ENCODE results near the gene TSPAN15.

DNA sequence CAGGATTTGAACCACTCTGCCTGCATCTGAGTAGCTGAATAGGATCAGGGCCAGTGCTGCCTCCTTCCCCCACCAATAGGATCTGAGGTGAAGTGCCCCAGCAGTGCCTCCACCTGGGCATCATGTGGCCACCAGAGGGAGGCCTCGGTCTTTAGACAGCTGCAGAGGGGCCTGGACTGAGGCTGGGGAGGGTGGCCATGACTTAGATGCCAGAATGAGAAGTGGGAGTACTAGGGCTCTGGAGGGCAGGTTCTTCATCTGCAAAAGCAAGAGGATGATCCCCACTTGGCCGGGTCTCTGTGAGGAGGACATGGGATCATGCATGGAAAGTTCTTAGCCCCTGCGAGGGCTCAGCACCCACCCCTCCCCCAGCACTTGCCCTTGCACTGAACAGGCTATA, 65.1 kb downstream of the TSPAN15 start:
- TF ChIP-seq, protein P1, sequence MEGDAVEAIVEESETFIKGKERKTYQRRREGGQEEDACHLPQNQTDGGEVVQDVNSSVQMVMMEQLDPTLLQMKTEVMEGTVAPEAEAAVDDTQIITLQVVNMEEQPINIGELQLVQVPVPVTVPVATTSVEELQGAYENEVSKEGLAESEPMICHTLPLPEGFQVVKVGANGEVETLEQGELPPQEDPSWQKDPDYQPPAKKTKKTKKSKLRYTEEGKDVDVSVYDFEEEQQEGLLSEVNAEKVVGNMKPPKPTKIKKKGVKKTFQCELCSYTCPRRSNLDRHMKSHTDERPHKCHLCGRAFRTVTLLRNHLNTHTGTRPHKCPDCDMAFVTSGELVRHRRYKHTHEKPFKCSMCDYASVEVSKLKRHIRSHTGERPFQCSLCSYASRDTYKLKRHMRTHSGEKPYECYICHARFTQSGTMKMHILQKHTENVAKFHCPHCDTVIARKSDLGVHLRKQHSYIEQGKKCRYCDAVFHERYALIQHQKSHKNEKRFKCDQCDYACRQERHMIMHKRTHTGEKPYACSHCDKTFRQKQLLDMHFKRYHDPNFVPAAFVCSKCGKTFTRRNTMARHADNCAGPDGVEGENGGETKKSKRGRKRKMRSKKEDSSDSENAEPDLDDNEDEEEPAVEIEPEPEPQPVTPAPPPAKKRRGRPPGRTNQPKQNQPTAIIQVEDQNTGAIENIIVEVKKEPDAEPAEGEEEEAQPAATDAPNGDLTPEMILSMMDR (IDR thresholded peaks at IDR 0.05) = no peak
- TF ChIP-seq POLR2A (IDR thresholded peaks at IDR 0.05) = no peak
